Measurements from ENCODE around the gene CTSS. TPM values are rescaled to one million over a fixed set of nuclear protein-coding genes. Genes with fewer than 3 reads are reported as not detected.
"Not testable (repeated sequence)": the region's sequence is repeated elsewhere in the genome, so short reads cannot be mapped to it uniquely, and the experiment has no call there.

CTSS gene
- total RNA-seq (2014; rRNA removed; shearing (Covaris generic); ENCODE audit: low replicate concordance) = 0.49 TPM in 1 of 2 replicates, not detected in the other

DNA sequence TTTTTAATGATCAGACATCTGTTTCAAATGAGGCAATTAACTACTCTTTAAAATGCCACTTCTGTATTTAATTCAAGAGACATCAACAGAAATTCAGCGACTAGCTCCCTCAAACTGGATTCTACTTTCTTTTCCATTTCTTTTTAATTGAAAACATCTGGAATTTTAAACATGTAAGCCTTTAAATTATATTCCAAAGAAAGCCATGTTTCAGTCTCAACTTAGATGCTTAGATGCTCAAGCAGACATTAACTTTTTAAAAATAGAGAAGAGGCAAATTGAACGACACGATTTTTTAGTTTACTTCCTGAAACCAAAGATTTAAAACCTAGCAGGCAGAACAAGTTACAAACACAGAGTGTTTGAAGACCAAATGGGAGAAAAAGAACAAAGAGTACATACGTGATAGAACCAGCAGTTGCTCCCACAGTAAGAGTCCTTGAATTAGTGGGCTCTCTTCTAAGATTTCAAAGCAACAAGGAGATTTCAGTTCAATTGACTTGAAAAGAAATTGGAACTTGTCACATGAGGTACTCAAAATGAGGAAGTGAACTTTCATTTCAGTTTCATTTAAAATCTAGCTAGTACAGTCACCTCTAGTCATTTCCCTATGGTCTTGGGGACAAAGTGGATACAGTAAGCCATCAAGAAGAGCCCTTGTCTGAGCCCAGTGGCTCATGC is at the start of gene CTSS:
TSS of gene CTSS (minus strand) at position 483 of the 681 bp plus-strand sequence. CDS start 1,015 bp downstream, outside the sequence.
- no peak for DNase-seq
- H3K27me3 ChIP-seq = no peaks in the 10 kb centered on the region
- no peaks in the 10 kb centered on the region for H3K9me3 ChIP-seq
- H3K4me3 ChIP-seq = peak within 1 kb of the TSS; percentile 22
- H3K36me3 ChIP-seq = no peaks in the 10 kb centered on the region

DNA sequence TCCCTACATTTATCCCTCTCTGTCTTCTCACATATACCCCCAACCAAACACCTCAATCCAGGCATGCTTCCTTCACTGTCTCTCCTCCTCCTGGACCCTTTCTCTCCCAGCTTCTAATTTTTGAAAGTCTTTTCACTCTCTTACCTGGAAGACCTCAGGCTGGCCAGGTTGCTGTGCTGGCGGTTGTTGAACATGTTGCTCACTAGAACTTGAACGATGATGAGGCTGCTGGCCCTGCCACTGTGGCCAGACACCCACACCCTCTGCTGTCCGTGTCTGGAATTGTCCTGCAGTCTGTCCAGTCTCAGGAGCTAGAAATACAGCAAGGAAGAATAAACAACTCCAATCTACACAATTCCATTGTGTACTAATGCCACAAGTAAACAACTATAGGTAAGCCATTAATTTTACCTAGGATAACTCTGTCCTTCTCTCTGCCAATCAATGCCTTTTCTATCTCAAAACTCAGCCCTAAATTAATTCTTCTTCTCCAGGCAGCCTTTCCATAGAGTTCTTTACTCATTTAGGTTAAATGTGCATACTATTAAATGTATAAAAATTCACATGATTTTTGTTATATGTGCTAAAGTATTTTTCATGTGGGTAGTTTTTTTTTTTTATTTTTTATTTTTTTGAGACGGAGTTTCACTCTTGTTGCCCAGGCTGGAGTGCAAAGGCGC is 47.6 kb upstream of the CTSS start:
- Histone ChIP-seq H3K36me3 (peaks cover 71% of the 10 kb centered on the region), H3K27me3 (no peaks in the 10 kb centered on the region), H3K9me3 (no peaks in the 10 kb centered on the region), H3K4me3 (no peak overlapping the region)
- peak; percentile 57 for DNase-seq

DNA sequence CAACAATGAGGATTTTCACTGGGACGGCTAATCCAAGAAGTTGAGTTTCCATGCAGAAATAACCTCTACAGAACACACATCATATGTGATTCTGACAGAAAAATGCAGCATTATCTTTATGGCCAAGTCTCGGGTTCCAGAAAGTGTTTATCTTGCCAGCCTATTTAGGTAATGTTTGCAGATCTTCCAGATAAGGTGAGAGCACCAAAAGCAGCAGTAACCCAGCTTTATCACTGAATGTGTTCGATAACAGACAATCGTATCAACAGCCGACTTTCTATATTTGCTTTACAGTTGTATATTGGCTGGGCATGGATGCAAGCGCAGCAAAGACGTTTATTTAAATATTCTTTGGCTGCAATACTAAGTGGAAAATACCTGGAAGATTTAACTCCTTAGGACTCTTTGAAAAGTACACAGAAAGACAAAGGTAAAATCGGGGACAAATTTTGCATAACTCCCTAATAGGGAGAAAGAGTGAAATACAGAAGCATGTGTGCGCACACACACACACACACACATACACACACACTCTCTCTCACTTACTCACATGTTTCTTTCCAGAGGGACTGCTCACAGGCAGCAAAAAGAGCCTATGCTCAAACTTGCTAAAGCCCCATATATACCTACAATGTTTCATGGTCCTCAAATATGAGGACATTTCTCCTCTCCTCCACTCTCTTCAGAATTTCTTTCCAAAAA is 45.5 kb upstream of the CTSS start:
- Histone ChIP-seq H3K27me3 (no peaks in the 10 kb centered on the region), H3K9me3 (no peaks in the 10 kb centered on the region), H3K36me3 (peaks cover 56% of the 10 kb centered on the region), H3K4me3 (no peak overlapping the region)
- DNase-seq = no peak

- Histone ChIP-seq H3K9me3 (no peaks in the 10 kb centered on the region), H3K4me3 (no peak overlapping the region), H3K27me3 (no peaks in the 10 kb centered on the region), H3K36me3 (peaks cover 52% of the 10 kb centered on the region)
- peak; percentile 9 for DNase-seq
Measured at GRCh38 chr1:150809651-150810050, 44.1 kb upstream of the CTSS start.

GRCh38 chr1:150808846-150809245 is 43.3 kb upstream of the CTSS start:
- H3K27me3 ChIP-seq = no peaks in the 10 kb centered on the region
- H3K4me3 ChIP-seq = no peak overlapping the region
- DNase-seq = no peak
- no peaks in the 10 kb centered on the region for H3K9me3 ChIP-seq
- H3K36me3 ChIP-seq = peaks cover 44% of the 10 kb centered on the region

- no peak for DNase-seq
- Histone ChIP-seq H3K27me3 (no peaks in the 10 kb centered on the region), H3K9me3 (no peaks in the 10 kb centered on the region), H3K36me3 (peaks cover 37% of the 10 kb centered on the region), H3K4me3 (no peak within 1 kb of the TSS)
Measured at GRCh38 chr1:150808121-150808520, 42.5 kb upstream of the CTSS start, which contains the start of gene CTSK. CTSK (minus strand) TSS chr1:150808260; CDS start chr1:150806805, 1,455 bp downstream.

DNA sequence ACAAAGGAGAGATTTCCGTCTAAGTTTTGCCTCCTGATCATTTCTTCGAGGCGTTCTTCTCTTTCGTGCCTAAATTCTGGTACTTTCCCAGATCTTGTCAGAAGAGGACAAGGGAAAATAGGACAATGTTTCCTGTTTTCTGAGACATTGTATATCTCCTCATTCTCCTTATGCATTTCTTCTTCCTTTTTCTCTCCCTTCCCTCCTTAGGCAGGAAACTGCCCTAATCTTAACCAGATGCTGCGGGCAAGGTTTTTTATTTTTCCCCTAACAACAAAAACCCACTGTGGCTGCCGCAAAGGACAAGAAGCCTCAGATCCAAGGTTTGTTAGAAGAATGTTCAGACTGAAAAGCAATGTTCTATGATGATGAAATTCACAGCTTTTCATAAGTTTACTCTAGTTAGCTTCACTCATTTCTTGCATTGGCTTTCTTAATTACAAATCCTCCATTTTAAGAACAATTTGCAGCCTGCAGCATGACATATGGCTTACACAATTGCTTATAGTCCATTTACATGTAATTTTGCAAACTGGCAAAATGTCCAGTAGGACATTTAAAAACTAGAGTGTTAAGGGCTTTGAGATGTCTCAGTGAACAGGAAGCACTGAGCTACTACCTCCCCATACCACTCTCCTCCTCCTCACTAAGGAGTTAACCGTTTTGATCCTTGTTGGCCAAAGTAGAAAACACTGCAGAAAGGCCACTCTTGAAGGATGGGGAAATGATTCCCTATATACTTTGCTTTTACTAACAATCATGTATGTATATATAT is 41.9 kb upstream of the CTSS start:
- H3K4me3 ChIP-seq = no peak overlapping the region
- H3K36me3 ChIP-seq = peaks cover 30% of the 10 kb centered on the region
- H3K27me3 ChIP-seq = no peaks in the 10 kb centered on the region
- no peaks in the 10 kb centered on the region for H3K9me3 ChIP-seq
- no peak for DNase-seq

DNA sequence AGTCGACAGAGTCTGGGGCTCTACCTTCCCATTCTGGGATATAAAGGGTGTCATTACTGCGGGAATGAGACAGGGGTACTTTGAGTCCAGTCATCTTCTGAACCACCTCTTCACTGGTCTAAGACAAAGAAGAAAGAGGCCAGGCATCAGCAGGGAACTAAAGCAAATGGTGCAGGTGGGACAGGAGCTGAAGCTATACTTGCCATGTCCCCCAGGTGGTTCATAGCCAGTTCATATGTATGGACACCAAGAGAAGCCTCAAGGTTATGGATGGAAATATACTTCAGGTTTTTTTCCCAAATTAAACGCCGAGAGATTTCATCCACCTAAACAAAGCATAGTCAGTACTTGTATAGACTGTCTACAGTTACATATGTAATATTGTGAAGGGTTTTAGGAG is 40.3 kb upstream of the CTSS start:
- H3K4me3 ChIP-seq = no peak overlapping the region
- no peak for DNase-seq
- peaks cover 15% of the 10 kb centered on the region for H3K36me3 ChIP-seq

DNA sequence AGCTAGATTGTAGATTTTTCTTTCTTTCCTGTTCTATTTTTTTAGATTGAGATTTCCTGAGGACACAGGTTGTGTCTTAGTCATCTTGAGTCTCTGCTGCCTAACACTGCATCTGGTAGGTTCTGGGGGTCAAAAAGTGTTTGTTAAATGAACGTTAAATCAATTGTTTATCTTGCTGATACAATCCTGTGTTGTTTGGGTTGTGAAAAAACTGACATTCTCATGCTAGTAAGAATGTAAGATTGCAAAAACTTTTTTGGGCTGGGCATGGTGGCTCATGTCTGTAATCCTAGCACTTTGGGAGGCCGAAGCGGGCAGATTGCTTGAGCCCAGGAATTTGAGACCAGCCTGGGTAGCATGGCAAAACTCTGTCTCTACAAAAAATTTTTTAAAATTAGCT is 39.1 kb upstream of the CTSS start:
- no peak for DNase-seq
- no peaks in the 10 kb centered on the region for H3K27me3 ChIP-seq
- no peak overlapping the region for H3K4me3 ChIP-seq
- no peaks in the 10 kb centered on the region for H3K9me3 ChIP-seq
- H3K36me3 ChIP-seq = peaks cover 11% of the 10 kb centered on the region

More for the DNA sequence above, 40.3 kb upstream of the CTSS start:
- no peaks in the 10 kb centered on the region for H3K27me3 ChIP-seq
- no peaks in the 10 kb centered on the region for H3K9me3 ChIP-seq

DNA sequence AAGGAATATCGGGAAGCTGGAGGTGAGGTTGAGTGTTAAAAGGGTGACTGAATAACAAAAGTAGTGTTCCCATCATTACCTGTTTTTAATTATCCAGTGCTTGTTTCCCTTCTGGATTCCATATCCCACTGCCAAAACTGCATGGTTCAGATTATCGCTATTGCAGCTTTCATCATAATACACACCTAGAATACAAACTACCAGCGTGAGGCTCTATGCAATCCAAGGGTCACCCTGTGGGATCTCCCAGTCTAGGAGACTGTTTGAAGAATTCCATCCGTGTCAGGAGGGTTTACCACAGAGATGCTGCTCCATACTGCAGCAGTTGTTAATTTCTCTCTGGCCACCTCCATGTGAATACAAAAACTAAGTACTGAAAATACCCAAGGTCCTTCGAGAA is 33.5 kb upstream of the CTSS start:
- DNase-seq = no peak
- Histone ChIP-seq H3K4me3 (no peak overlapping the region), H3K9me3 (no peaks in the 10 kb centered on the region), H3K36me3 (peaks cover 13% of the 10 kb centered on the region), H3K27me3 (no peaks in the 10 kb centered on the region)

GRCh38 chr1:150798525-150798924 is 32.9 kb upstream of the CTSS start:
- DNase-seq = no peak
- H3K36me3 ChIP-seq = peaks cover 13% of the 10 kb centered on the region

DNA sequence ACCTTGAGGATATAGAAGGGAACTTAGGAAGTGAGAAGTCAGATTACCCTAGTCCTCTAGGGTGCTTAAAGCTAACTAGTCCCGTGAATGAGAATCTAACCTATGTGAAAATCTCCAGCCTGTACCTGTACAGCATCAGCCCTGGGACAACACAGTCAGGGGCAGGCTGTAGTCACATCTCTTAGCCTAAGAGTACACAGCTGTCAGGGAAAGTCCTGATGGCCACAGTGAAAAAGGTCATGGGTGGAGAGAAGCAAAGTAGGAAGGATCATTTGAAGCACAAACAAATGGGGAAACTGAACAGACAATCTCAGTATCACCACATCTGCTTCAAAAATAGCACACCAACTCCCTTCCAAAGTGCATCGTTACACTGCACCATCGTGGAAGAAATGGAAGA is 30.8 kb upstream of the CTSS start:
- no peak for DNase-seq

More at GRCh38 chr1:150798525-150798924, 32.9 kb upstream of the CTSS start:
- no peaks in the 10 kb centered on the region for H3K9me3 ChIP-seq
- H3K4me3 ChIP-seq = no peak overlapping the region
- H3K27me3 ChIP-seq = no peaks in the 10 kb centered on the region

DNA sequence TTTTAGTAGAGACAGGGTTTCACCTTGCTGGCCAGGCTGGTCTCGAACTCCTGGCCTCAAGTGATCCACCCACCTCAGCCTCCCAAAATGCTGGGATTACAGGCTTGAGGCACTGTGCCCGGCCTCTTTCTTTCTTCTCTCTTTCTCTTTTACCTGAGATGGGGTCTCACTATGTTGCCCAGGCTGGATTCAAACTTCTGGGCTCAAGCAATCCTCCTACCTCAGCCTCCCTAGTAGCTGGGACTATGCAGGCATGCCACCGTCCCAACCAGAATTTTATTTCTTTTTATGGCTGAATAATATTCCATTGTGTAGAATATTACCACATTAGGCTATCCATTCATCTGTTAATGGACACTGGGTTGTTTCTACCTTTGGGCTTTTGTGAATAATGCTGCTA is 28.2 kb upstream of the CTSS start:
- DNase-seq, H3K9me3 ChIP-seq, H3K27me3 ChIP-seq, H3K36me3 ChIP-seq, H3K4me3 ChIP-seq: not testable (repeated sequence)

More for the DNA sequence above, 30.8 kb upstream of the CTSS start:
- Histone ChIP-seq H3K9me3 (no peaks in the 10 kb centered on the region), H3K4me3 (no peak overlapping the region), H3K27me3 (no peaks in the 10 kb centered on the region), H3K36me3 (peaks cover 13% of the 10 kb centered on the region)

- Histone ChIP-seq H3K4me3 (no peak overlapping the region), H3K36me3 (peaks cover 4% of the 10 kb centered on the region), H3K9me3 (no peaks in the 10 kb centered on the region), H3K27me3 (no peaks in the 10 kb centered on the region)
- no peak for DNase-seq
Measured at GRCh38 chr1:150793221-150793620, 27.6 kb upstream of the CTSS start.

DNA sequence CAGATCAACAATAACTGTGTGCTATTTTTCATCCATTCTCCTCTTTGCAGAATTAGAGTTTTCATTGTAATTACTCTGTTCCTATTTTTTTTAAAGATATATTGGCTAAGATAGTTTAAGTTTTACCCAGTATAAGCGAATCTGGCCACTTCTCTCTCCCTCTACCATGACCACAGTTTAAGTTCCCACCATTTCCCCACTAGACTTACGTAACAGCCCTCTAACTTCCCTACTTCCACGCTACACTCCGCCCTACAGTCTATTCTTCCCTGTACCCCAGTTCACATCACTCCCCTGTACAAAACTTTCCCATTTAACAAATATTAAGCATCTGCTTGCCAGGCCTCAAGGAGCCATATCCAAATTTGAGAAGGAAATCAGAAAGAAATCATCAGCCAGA is 26.0 kb upstream of the CTSS start:
- no peaks in the 10 kb centered on the region for H3K27me3 ChIP-seq
- DNase-seq = no peak
- no peak overlapping the region for H3K4me3 ChIP-seq
- H3K36me3 ChIP-seq = peaks cover 4% of the 10 kb centered on the region; the same call in 1 of the 2 replicates
- no peaks in the 10 kb centered on the region for H3K9me3 ChIP-seq

DNA sequence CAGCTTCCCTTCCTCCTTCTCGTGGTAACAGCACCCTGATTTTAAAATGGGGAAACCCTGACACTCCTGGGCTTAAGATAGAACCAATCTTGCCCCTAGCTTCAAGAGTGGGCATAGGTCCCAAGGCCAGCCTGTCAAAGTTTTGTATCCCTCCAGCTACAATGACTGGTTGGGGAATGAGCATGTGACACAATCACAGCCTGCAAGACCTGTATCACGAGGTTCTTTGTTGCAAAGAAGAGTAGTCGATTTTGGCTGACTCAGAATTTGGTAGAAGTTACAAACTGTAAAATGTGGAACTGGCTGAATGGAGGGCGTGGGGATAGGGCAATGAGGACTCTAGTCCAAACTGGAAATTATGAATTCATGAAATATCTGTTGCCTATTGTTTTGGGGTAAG is 23.8 kb upstream of the CTSS start:
- H3K27me3 ChIP-seq = no peaks in the 10 kb centered on the region
- no peak for DNase-seq
- H3K36me3 ChIP-seq = no peaks in the 10 kb centered on the region
- H3K9me3 ChIP-seq = no peaks in the 10 kb centered on the region
- no peak overlapping the region for H3K4me3 ChIP-seq

GRCh38 chr1:150788946-150789345 is 23.4 kb upstream of the CTSS start:
- Histone ChIP-seq H3K27me3 (no peaks in the 10 kb centered on the region), H3K4me3 (no peak overlapping the region), H3K36me3 (no peaks in the 10 kb centered on the region), H3K9me3 (no peaks in the 10 kb centered on the region)
- no peak for DNase-seq
